ENCODE results near the gene PIGT.

DNA sequence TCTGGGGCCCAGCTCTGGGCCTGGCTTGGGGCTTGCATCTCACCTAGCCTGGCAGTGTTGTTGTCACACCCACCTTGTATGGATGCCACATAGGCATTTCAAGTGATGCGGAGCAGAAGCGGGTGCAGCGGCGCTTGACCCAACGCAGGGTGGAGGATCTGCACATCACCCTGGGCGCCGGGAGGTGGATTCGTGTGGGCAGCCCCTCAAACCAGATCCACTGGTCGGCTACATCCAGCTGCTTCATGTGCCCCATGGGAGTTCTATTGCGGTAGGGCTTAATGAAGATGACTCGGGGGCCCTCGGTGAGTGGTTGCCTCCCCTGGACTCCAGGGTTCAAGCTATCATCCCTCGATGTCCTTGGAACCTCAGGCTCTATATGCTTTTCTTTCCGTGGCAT, 41.0 kb upstream of the PIGT start:
- TF ChIP-seq, protein P1, sequence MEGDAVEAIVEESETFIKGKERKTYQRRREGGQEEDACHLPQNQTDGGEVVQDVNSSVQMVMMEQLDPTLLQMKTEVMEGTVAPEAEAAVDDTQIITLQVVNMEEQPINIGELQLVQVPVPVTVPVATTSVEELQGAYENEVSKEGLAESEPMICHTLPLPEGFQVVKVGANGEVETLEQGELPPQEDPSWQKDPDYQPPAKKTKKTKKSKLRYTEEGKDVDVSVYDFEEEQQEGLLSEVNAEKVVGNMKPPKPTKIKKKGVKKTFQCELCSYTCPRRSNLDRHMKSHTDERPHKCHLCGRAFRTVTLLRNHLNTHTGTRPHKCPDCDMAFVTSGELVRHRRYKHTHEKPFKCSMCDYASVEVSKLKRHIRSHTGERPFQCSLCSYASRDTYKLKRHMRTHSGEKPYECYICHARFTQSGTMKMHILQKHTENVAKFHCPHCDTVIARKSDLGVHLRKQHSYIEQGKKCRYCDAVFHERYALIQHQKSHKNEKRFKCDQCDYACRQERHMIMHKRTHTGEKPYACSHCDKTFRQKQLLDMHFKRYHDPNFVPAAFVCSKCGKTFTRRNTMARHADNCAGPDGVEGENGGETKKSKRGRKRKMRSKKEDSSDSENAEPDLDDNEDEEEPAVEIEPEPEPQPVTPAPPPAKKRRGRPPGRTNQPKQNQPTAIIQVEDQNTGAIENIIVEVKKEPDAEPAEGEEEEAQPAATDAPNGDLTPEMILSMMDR (IDR thresholded peaks at IDR 0.05) = no peak
- TF ChIP-seq POLR2A (IDR thresholded peaks at IDR 0.05) (no peak), POLR2AphosphoS5 (IDR thresholded peaks at IDR 0.05; ENCODE audit: insufficient read depth in 1 of 2, low read depth in 1 of 2) (no peak)

All from vagina (tissue), 2 donors.